ENCODE measurements around the gene TBC1D24. TPM values are rescaled to one million over a fixed set of nuclear protein-coding genes. Genes with fewer than 3 reads are reported as not detected.
A peak's percentile ranks its signal among the peaks of the same experiment; 100 is the strongest.

Gene TBC1D24
- total RNA-seq, 1 donor from 2014 or later, result 15.4 TPM

DNA sequence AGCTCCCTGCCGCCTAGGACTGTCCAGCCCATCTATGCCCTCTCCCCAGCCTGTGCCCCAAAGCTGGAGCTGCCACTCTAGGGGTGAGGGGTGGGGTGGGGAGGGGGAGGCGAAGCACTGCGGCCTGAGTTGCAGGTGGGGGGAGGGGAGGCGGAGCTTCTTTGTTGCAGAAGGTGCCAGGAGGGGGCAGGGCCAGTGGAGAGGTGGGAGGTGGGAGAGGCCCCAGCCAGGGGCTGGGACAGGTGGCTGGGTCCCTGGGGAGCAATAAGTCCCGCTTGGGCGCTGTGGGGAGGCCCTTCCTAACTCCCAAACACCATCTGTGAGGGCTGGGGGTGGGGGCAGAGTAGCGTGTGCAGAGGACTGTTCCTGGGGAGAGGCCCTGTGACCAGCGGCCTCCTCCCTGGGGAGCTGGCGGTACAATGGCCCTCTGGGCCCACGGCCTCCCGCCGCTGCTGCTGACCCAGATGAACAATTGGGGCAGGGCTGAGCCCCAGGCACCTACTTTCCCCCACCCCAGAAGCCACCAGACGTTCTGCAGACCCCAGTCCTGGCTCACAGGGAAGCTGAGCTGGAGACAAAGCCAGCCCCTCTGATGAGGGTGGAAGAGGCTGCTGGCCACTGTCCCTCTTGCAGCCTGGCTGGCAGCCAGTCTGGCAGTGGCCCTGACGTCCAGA is 6.1 kb upstream of the TBC1D24 start:
- peak overlapping the region; percentile 70 for H3K4me3 Mint-ChIP-seq (ENCODE audit: unreplicated experiment)
- no peaks in the 10 kb centered on the region for H3K27me3 Mint-ChIP-seq (ENCODE audit: unreplicated experiment)
- TF ChIP-seq, protein P1, sequence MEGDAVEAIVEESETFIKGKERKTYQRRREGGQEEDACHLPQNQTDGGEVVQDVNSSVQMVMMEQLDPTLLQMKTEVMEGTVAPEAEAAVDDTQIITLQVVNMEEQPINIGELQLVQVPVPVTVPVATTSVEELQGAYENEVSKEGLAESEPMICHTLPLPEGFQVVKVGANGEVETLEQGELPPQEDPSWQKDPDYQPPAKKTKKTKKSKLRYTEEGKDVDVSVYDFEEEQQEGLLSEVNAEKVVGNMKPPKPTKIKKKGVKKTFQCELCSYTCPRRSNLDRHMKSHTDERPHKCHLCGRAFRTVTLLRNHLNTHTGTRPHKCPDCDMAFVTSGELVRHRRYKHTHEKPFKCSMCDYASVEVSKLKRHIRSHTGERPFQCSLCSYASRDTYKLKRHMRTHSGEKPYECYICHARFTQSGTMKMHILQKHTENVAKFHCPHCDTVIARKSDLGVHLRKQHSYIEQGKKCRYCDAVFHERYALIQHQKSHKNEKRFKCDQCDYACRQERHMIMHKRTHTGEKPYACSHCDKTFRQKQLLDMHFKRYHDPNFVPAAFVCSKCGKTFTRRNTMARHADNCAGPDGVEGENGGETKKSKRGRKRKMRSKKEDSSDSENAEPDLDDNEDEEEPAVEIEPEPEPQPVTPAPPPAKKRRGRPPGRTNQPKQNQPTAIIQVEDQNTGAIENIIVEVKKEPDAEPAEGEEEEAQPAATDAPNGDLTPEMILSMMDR (IDR thresholded peaks at IDR 0.05), result no peak
- no peak for DNase-seq (ENCODE audit: extremely low spot score, unreplicated experiment)
- no peak overlapping the region for H3K27ac Mint-ChIP-seq (ENCODE audit: unreplicated experiment)
- no peaks in the 10 kb centered on the region for H3K9me3 Mint-ChIP-seq (ENCODE audit: unreplicated experiment)
- no peaks in the 10 kb centered on the region for H3K36me3 Mint-ChIP-seq (ENCODE audit: unreplicated experiment)
- peaks cover 34% of the 10 kb centered on the region for H3K4me1 Mint-ChIP-seq (ENCODE audit: unreplicated experiment)

DNA sequence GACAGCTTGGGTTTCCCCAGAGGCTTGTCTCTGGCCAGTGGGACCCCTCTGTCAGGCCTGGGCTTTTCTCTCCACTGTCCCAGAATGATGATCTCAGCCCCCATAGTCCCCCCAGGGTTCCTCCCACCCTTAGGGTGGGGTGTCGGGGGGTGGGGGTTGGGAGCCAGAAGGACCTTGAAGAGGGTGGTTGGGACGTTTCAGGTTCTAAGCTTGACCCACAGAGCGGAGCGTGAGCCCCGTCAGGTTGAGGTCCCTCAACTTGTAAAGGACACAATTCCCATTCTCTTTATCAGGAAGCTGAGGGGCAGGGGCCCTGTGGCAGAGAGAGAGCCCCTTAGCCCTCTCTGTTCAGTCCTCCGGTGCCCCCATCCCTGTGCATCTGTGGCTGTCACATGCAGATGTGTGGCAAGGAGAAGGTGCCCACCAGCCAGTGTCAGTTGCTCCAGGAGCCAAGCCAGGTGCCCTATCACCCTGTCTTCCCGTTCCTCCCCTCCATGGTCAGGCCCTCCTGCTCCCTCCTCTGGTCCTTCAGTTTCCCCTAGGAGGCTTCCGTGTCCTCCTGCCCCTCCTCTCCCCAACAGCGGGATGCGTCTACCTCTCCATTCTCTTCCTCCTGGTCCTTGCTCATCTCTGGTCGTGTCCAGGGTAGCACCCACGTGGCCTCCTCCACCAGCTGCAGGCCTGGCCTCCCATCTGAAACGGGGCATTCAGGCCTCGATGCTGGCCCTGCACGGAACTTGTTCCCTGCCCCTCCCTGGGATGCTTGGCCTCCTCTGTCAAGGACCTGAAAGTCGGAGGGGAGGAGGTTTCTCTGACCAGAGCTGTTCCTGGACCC is 5.3 kb upstream of the TBC1D24 start:
- no peaks in the 10 kb centered on the region for H3K27me3 Mint-ChIP-seq (ENCODE audit: unreplicated experiment)
- H3K4me1 Mint-ChIP-seq (ENCODE audit: unreplicated experiment), result peaks cover 34% of the 10 kb centered on the region
- peak overlapping the region; percentile 40 for H3K4me3 Mint-ChIP-seq (ENCODE audit: unreplicated experiment)
- DNase-seq (ENCODE audit: extremely low spot score, unreplicated experiment), result no peak
- no peaks in the 10 kb centered on the region for H3K36me3 Mint-ChIP-seq (ENCODE audit: unreplicated experiment)
- H3K27ac Mint-ChIP-seq (ENCODE audit: unreplicated experiment), result peak overlapping the region; percentile 48
- TF ChIP-seq, protein P1 (IDR thresholded peaks at IDR 0.05), result no peak
- no peaks in the 10 kb centered on the region for H3K9me3 Mint-ChIP-seq (ENCODE audit: unreplicated experiment)

DNA sequence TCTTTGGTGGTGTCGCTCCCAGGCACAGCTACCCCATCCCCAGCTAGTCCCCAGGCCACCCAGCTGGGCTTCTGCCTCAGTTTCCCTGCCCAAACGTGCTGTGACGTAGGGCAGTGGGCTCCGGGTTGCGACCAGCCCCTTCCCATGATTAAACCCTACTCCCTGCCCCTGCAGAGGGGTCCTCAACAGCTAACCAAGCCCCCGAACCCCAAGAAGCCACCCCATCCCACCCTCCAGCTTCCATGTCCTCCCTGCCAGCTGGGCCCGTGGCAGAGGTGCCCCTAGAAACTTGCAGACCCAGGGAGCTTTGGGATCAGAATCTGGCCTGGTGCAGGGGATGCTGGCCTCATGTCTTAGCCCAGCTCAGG is 4.7 kb upstream of the TBC1D24 start:
- TF ChIP-seq, protein P1 (IDR thresholded peaks at IDR 0.05), result no peak
- peak overlapping the region; percentile 44 for H3K27ac Mint-ChIP-seq (ENCODE audit: unreplicated experiment)
- no peaks in the 10 kb centered on the region for H3K36me3 Mint-ChIP-seq (ENCODE audit: unreplicated experiment)
- H3K4me3 Mint-ChIP-seq (ENCODE audit: unreplicated experiment), result no peak overlapping the region
- DNase-seq (ENCODE audit: extremely low spot score, unreplicated experiment), result no peak
- H3K9me3 Mint-ChIP-seq (ENCODE audit: unreplicated experiment), result no peaks in the 10 kb centered on the region
- no peaks in the 10 kb centered on the region for H3K27me3 Mint-ChIP-seq (ENCODE audit: unreplicated experiment)
- peaks cover 34% of the 10 kb centered on the region for H3K4me1 Mint-ChIP-seq (ENCODE audit: unreplicated experiment)

DNA sequence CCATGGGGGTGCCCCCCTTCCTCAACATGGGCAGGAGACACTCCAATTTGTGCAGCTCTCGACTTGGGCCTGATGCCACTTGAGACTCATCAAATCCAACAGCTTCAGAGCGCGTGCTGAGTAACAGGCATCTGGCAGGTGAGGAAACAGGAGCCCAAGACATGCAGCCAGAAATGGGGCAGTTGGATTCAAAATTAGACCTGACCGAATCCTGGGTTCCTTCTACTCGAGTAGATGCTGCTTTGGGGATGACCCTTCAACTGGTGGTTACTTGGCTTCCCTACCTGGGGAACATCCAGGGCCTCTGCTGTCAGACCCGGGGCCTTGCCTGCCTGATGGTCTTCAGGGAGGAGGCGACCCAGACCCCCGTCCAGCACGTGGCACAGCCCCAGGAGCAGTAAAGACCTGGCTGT is 4.3 kb upstream of the TBC1D24 start:
- no peak for DNase-seq (ENCODE audit: extremely low spot score, unreplicated experiment)
- Mint-ChIP-seq H3K36me3 (ENCODE audit: unreplicated experiment) (no peaks in the 10 kb centered on the region), H3K27me3 (ENCODE audit: unreplicated experiment) (no peaks in the 10 kb centered on the region), H3K4me3 (ENCODE audit: unreplicated experiment) (no peak overlapping the region), H3K9me3 (ENCODE audit: unreplicated experiment) (no peaks in the 10 kb centered on the region), H3K27ac (ENCODE audit: unreplicated experiment) (peak overlapping the region; percentile 44), H3K4me1 (ENCODE audit: unreplicated experiment) (peaks cover 34% of the 10 kb centered on the region)
- TF ChIP-seq, protein P1 (IDR thresholded peaks at IDR 0.05), result no peak

DNA sequence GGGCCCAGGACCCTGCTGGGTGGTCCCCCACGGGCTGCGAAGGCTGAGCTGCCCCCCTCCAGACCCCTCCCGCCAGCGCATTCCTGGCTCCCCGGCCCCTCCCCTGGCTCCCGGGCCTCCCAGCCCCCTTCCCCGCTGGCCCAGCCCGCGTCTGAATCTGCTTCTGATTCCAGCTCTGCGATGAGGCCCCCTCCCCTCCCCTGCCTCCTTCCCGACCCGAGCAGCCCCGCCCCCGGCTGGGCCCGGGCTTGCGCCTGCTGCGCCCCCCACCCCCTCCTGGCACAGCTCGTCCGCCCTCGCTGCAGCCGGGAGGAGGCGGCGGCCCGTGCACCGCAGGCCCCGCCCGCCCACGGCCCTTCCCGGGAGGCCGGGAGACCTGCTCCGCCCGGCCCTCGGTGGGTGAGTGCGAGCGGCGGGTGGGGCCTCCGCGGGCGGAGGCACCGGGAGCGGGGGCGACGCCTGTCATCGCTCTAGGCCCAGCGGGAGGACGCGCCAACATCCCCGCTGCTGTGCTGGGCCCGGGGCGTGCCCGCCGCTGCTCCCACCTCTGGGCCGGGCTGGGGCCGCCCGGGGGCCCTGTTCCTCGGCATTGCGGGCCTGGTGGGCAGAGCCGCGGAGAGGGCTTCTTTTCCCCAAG is 3.8 kb upstream of the TBC1D24 start, which contains the start of gene NTN3:
Gene NTN3 (plus strand): TSS at position 282 of the 637 bp plus-strand sequence. CDS start 405 bp downstream, outside the sequence.
- no peaks in the 10 kb centered on the region for H3K36me3 Mint-ChIP-seq (ENCODE audit: unreplicated experiment)
- no peak for DNase-seq (ENCODE audit: extremely low spot score, unreplicated experiment)

More for the DNA sequence above, 3.8 kb upstream of the TBC1D24 start, which contains the start of gene NTN3:
- peak within 1 kb of the TSS; percentile 10 for H3K4me3 Mint-ChIP-seq (ENCODE audit: unreplicated experiment)
- H3K27me3 Mint-ChIP-seq (ENCODE audit: unreplicated experiment), result no peaks in the 10 kb centered on the region
- no peaks in the 10 kb centered on the region for H3K9me3 Mint-ChIP-seq (ENCODE audit: unreplicated experiment)
- TF ChIP-seq, protein P1 (IDR thresholded peaks at IDR 0.05), result no peak
- peaks cover 34% of the 10 kb centered on the region for H3K4me1 Mint-ChIP-seq (ENCODE audit: unreplicated experiment)
- peak within 1 kb of the TSS; percentile 44 for H3K27ac Mint-ChIP-seq (ENCODE audit: unreplicated experiment)

All from osteocyte (in vitro differentiated cells).